NCI-H524 treated with DMSO at 0.1 percent for 48 hours (cell line): ENCODE measurements around the gene DOCK8.
"Not testable (repeated sequence)": the region's sequence is repeated elsewhere in the genome, so short reads cannot be mapped to it uniquely, and the experiment has no call there.

Experiments
- DNase-seq: peaks from one replicate; lab custom pipeline; 2025; lab: John Stamatoyannopoulos, UW

DOCK8 gene

GRCh38 chr9:365436-365835 lies 150.8 kb downstream of the DOCK8 start:
- no peak for DNase-seq

GRCh38 chr9:366620-367019 lies 152.0 kb downstream of the DOCK8 start:
- DNase-seq, result no peak

- no peak for DNase-seq
These were observed 155.4 kb downstream of the DOCK8 start for GRCh38 chr9:370086-370485.

- DNase-seq, result no peak
These were observed 156.7 kb downstream of the DOCK8 start for GRCh38 chr9:371349-371748.

- DNase-seq, result no peak
These were observed 157.5 kb downstream of the DOCK8 start for GRCh38 chr9:372128-372527.

- DNase-seq, result no peak
These were observed 159.1 kb downstream of the DOCK8 start for GRCh38 chr9:373759-374206.

- DNase-seq, result peak; percentile 79
These were observed 160.1 kb downstream of the DOCK8 start for GRCh38 chr9:374736-375135.

GRCh38 chr9:376115-376514 lies 161.4 kb downstream of the DOCK8 start:
- no peak for DNase-seq

- DNase-seq, result no peak
These were observed 163.6 kb downstream of the DOCK8 start for GRCh38 chr9:378263-378662.

GRCh38 chr9:382383-382782 lies 167.7 kb downstream of the DOCK8 start:
- no peak for DNase-seq

- no peak for DNase-seq
These were observed 171.2 kb downstream of the DOCK8 start for GRCh38 chr9:385818-386398.

- no peak for DNase-seq
These were observed 174.5 kb downstream of the DOCK8 start for GRCh38 chr9:389159-389558.

- DNase-seq, result no peak
These were observed 175.1 kb downstream of the DOCK8 start for GRCh38 chr9:389758-390157.

GRCh38 chr9:392077-392804 lies 177.6 kb downstream of the DOCK8 start:
- no peak for DNase-seq

GRCh38 chr9:394347-395052 lies 179.8 kb downstream of the DOCK8 start:
- DNase-seq, result no peak

GRCh38 chr9:396396-396795 lies 181.7 kb downstream of the DOCK8 start:
- no peak for DNase-seq

GRCh38 chr9:398085-398484 lies 183.4 kb downstream of the DOCK8 start:
- DNase-seq, result no peak

- peak; percentile 42 for DNase-seq
These were observed 186.6 kb downstream of the DOCK8 start for GRCh38 chr9:401223-401622.

- DNase-seq, result no peak
These were observed 189.6 kb downstream of the DOCK8 start for GRCh38 chr9:404234-404633.

- DNase-seq, result no peak
These were observed 190.7 kb downstream of the DOCK8 start for GRCh38 chr9:405341-405740.

GRCh38 chr9:406886-407654 lies 192.4 kb downstream of the DOCK8 start:
- DNase-seq, result no peak

- DNase-seq, result not testable (repeated sequence)
These were observed 195.0 kb downstream of the DOCK8 start for GRCh38 chr9:409655-410054.
